GM23248 (cell line): ENCODE results near the gene ASMT. TPM values are rescaled to one million over a fixed set of nuclear protein-coding genes. Genes with fewer than 3 reads are reported as not detected.

Experiments used
- DNase-seq: peaks from one replicate; pipeline ENCODE4 v3.0.0-alpha.2; 2015
- H2AFZ ChIP-seq: fragments of 200-600 bp; sonication (generic); 2 replicates; pipeline ENCODE4 v1.6.1; 2016; ENCODE audit warnings: antibody characterized with exemption
- H3F3A ChIP-seq: fragments of 200-600 bp; sonication (generic); 2 replicates; pipeline ENCODE4 v1.6.1; 2016; ENCODE audit warnings: mild to moderate bottlenecking, antibody characterized with exemption, mixed run types; ENCODE audit not compliant: insufficient read depth
- H3K27ac ChIP-seq: fragments of 200-600 bp; sonication (generic); 2 replicates; pipeline ENCODE4 v1.5.1; 2016; ENCODE audit warnings: mild to moderate bottlenecking
- H3K27me3 ChIP-seq: fragments of 200-600 bp; sonication (generic); replicated peaks from 2 replicates; pipeline ENCODE4 v1.6.1; 2016; ENCODE audit warnings: mild to moderate bottlenecking; ENCODE audit not compliant: insufficient read depth
- H3K36me3 ChIP-seq: fragments of 200-600 bp; sonication (generic); 2 replicates; pipeline ENCODE4 v1.6.1; 2016; ENCODE audit warnings: low read depth, mild to moderate bottlenecking
- H3K4me1 ChIP-seq: fragments of 200-600 bp; sonication (generic); 2 replicates; pipeline ENCODE4 v1.6.1; 2016; ENCODE audit warnings: mild to moderate bottlenecking; ENCODE audit not compliant: insufficient read depth
- H3K4me2 ChIP-seq: fragments of 200-600 bp; sonication (generic); one replicate; pipeline ENCODE4 v1.6.1; 2016; ENCODE audit warnings: mild to moderate bottlenecking; ENCODE audit not compliant: unreplicated experiment
- H3K4me3 ChIP-seq: fragments of 200-600 bp; sonication (generic); 2 replicates; pipeline ENCODE4 v1.5.1; 2016; ENCODE audit warnings: mild to moderate bottlenecking
- H3K79me2 ChIP-seq: fragments of 200-600 bp; sonication (generic); 2 replicates; pipeline ENCODE4 v1.6.1; 2016; ENCODE audit warnings: mild to moderate bottlenecking; ENCODE audit not compliant: insufficient read depth
- H3K9ac ChIP-seq: fragments of 200-600 bp; sonication (generic); 2 replicates; pipeline ENCODE4 v1.6.1; 2016; ENCODE audit warnings: mild to moderate bottlenecking
- H3K9me2 ChIP-seq: fragments of 200-600 bp; sonication (generic); 2 replicates; pipeline ENCODE4 v1.6.1; 2016; ENCODE audit warnings: mixed run types, mild to moderate bottlenecking, moderate library complexity; ENCODE audit not compliant: insufficient read depth
- H3K9me3 ChIP-seq: fragments of 200-600 bp; sonication (generic); one replicate; pipeline ENCODE4 v1.6.1; 2017; ENCODE audit warnings: low read depth
- H4K20me1 ChIP-seq: fragments of 200-600 bp; sonication (generic); 2 replicates; pipeline ENCODE4 v1.6.0; 2016; ENCODE audit not compliant: insufficient read depth
- EZH2 ChIP-seq: fragments of 200-600 bp; sonication (generic); IDR thresholded peaks from 2 replicates; pipeline ENCODE4 v1.6.1; 2018; ENCODE audit warnings: antibody characterized with exemption, mild to moderate bottlenecking; ENCODE audit not compliant: insufficient read depth, poor library complexity, severe bottlenecking
- EZH2phosphoT487 ChIP-seq: fragments of 200-600 bp; sonication (generic); IDR thresholded peaks from 2 replicates; pipeline ENCODE4 v1.6.1; 2018; ENCODE audit warnings: antibody characterized with exemption, moderate library complexity, mild to moderate bottlenecking, low read depth; ENCODE audit not compliant: insufficient read depth
- WGBS, 2 experiments: methylation state at CpG; one replicate each; pipeline ENCODE4 v1.1.6; 2015 to 2017; ENCODE audit warnings: low lambda C conversion rate in 2 of 2, low coverage in 1 of 2; ENCODE audit errors: missing lambda C conversion rate in 2 of 2; 5-methylcytosine and 5-hydroxymethylcytosine counted together
- in situ Hi-C: fragments of 300-500 bp; cut with MboI; formaldehyde crosslinking; loops from 2 replicates; pipeline ENCODE4 v1.15.0; 2020
- polyA plus RNA-seq: library from polyadenylated mRNA; unstranded; fragments of >200 nt; fragmentation: Nextera tagmentation; extraction: Ambion mirVana; gene quantifications from 2 replicates; pipeline ENCODE4 v1.2.1, GENCODE V29; 2016
- total RNA-seq: library from RNA; depleted of rRNA; stranded (reverse); fragments of >200 nt; shearing (Covaris generic); gene quantifications from 2 replicates; pipeline ENCODE4 v1.2.3, GENCODE V29; 2014

The ASMT gene
- total and polyA plus RNA-seq, 2 experiments from 2014 or later, result not detected

DNA sequence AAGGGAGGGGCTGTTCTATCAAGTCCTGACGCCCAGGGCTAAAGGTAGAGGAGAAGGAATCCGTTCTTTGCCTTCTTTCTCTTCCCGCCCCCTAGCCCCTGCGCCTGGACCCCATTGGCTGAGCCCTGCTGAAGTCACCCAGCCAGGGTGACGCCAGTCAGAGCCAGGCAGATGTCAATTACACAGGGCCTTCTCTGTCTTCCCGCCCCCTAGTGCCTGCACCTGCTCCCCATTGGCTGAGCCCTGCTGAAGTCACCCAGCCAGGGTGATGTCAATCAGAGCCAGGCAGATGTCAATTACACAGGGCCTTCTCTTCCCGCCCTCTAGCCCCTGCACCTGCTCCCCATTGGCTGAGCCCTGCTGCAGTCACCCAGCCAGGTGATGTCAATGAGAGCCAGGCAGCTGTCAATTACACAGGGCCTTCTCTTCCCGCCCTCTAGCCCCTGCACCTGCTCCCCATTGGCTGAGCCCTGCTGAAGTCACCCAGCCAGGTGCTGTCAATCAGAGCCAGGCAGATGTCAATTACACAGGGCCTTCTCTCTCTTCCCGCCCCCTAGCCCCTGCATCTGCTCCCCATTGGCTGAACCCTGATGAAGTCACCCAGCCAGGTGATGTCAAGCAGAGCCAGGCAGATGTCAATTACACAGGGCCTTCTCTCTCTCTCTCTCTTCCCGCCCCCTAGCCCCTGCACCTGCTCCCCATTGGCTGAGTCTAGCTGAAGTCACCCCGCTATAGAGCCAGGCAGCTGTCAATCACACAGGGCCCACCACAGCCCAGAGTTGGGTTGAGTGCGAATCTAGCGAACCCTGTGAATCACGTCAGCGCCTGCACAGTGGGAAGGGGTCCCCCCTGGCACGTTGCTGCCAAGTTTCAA lies 46.4 kb downstream of the ASMT start:
- in situ Hi-C loops, result no loop called here
- no peak overlapping the region for H3K4me2 ChIP-seq
- no peak overlapping the region for H3K4me3 ChIP-seq
- H3K27me3 ChIP-seq, result no peaks in the 10 kb centered on the region
- no peaks in the 10 kb centered on the region for H3K79me2 ChIP-seq
- 42 to 55% methylated on average over 9 to 16 of the region's 16 CpGs for WGBS, 2 experiments
- no peak for DNase-seq
- H3K9ac ChIP-seq, result no peak overlapping the region
- H3K4me1 ChIP-seq, result 0 out of 2 replicates have a peak, but pooled peaks cover 9% of the 10 kb centered on the region
- H3F3A ChIP-seq, result no peaks in the 10 kb centered on the region
- no peaks in the 10 kb centered on the region for H3K9me3 ChIP-seq
- H2AFZ ChIP-seq, result no peak overlapping the region
- no peak for TF ChIP-seq EZH2
- TF ChIP-seq EZH2phosphoT487, result no peak
- H3K27ac ChIP-seq, result no peak overlapping the region
- no peaks in the 10 kb centered on the region for H4K20me1 ChIP-seq
- no peaks in the 10 kb centered on the region for H3K36me3 ChIP-seq
- no peaks in the 10 kb centered on the region for H3K9me2 ChIP-seq

DNA sequence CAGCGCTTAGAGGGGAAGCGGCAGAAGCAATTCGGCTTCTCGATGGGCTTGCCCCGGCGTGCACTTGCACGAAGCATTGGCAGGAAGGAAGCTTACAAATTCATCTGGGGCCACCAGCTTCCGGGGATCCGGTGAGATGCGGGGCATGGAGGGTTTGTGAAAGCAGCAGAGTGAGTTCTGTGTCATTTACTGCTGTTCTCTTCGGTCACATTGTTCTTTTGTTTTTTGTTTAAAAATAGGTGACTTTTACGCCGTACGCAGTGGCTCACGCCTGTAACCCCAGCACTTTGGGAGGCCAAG lies 47.0 kb downstream of the ASMT start:
- Histone ChIP-seq H3K4me1 (0 out of 2 replicates have a peak, but pooled peaks cover 9% of the 10 kb centered on the region), H3K27ac (no peak overlapping the region), H3K27me3 (no peaks in the 10 kb centered on the region), H3K4me2 (no peak overlapping the region), H2AFZ (no peak overlapping the region), H3F3A (no peaks in the 10 kb centered on the region), H3K9ac (no peak overlapping the region), H3K79me2 (no peaks in the 10 kb centered on the region), H3K4me3 (no peak overlapping the region), H3K36me3 (no peaks in the 10 kb centered on the region), H4K20me1 (no peaks in the 10 kb centered on the region), H3K9me2 (no peaks in the 10 kb centered on the region), H3K9me3 (no peaks in the 10 kb centered on the region)
- TF ChIP-seq EZH2phosphoT487 (no peak), EZH2 (no peak)
- 75 to 79% methylated on average over 15 of the region's 15 CpGs for WGBS, 2 experiments
- in situ Hi-C loops, result no loop called here
- DNase-seq, result no peak

DNA sequence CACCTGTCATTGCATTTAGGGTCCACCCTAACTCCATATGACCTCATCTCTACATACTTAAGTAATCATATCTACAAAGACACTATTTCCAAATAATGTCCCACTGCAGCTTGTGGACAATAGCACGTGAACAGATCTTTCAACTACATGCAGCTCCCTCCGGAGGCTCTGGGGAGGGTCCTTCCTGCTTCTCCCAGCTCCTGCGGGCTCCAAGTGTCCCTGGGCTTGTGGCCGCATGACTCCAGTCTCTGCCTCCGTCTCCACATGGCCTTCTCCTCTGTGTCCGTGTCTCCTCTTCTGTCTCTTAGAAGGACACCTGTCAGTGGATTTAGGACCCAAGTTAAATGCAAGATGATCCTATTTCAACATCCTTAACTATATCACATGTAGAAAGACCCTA lies 52.7 kb downstream of the ASMT start:
- in situ Hi-C loops, result no loop called here
- no peak overlapping the region for H3K4me2 ChIP-seq

DNA sequence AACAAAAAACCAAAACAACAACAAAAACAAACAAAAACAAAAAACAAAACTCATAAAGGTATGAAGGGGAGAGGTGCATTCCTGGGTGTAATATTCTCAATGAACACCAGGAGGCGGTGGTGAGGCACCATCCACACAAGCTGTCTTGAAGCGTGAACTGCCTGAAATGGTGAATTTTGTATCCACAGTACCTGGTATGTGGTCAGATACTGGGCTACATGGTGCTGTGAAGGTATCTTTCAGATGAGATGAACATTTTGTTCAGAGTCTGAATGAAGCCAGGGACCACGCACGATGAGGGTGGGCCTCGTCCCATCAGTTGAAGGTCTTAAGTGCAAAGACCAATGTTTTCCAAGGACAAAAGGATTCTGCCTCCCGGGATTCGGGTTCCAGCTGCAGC lies 58.5 kb downstream of the ASMT start:
- no peaks in the 10 kb centered on the region for H3K9me2 ChIP-seq
- H3K79me2 ChIP-seq, result no peaks in the 10 kb centered on the region
- no peak overlapping the region for H3K4me2 ChIP-seq
- H3F3A ChIP-seq, result no peaks in the 10 kb centered on the region
- H3K4me1 ChIP-seq, result no peaks in the 10 kb centered on the region
- TF ChIP-seq EZH2 (no peak), EZH2phosphoT487 (no peak)
- WGBS, 2 experiments, result 60 to 66% methylated on average over 7 of the region's 7 CpGs
- in situ Hi-C loops, result no loop called here
- H3K9me3 ChIP-seq, result no peaks in the 10 kb centered on the region
- H3K27me3 ChIP-seq, result no peaks in the 10 kb centered on the region
- H3K9ac ChIP-seq, result no peak overlapping the region
- H2AFZ ChIP-seq, result no peak overlapping the region
- H3K27ac ChIP-seq, result no peak overlapping the region
- H3K4me3 ChIP-seq, result no peak overlapping the region
- no peaks in the 10 kb centered on the region for H4K20me1 ChIP-seq
- DNase-seq, result peak; percentile 31
- no peaks in the 10 kb centered on the region for H3K36me3 ChIP-seq

More for the DNA sequence above, 52.7 kb downstream of the ASMT start:
- DNase-seq, result no peak
- no peak overlapping the region for H3K27ac ChIP-seq
- no peak overlapping the region for H3K9ac ChIP-seq
- TF ChIP-seq EZH2phosphoT487, result no peak
- TF ChIP-seq EZH2, result no peak
- H3K27me3 ChIP-seq, result no peaks in the 10 kb centered on the region
- H3F3A ChIP-seq, result no peaks in the 10 kb centered on the region
- H3K79me2 ChIP-seq, result no peaks in the 10 kb centered on the region
- 40 to 46% methylated on average over 6 of the region's 6 CpGs for WGBS, 2 experiments
- no peaks in the 10 kb centered on the region for H4K20me1 ChIP-seq
- H3K4me3 ChIP-seq, result no peak overlapping the region
- H3K9me3 ChIP-seq, result no peaks in the 10 kb centered on the region
- no peaks in the 10 kb centered on the region for H3K36me3 ChIP-seq
- H2AFZ ChIP-seq, result no peak overlapping the region
- no peaks in the 10 kb centered on the region for H3K4me1 ChIP-seq
- H3K9me2 ChIP-seq, result no peaks in the 10 kb centered on the region
